Mesenchymal stem cell (in vitro differentiated cells and primary cell): Measurements from ENCODE around the gene SFRP5.

Source experiments
- DNase-seq: peaks from one replicate; pipeline ENCODE4 v3.0.0-alpha.2; 2013
- H2AFZ ChIP-seq: one replicate; pipeline ENCODE4 v1.6.1; 2013; ENCODE audit warnings: low read depth, mild to moderate bottlenecking, control low read depth, inconsistent platforms, low read length, moderate library complexity
- H2AK5ac ChIP-seq: 2 replicates; pipeline ENCODE4 v1.6.1; 2013; ENCODE audit warnings: low read length, moderate library complexity, mild to moderate bottlenecking, inconsistent platforms; ENCODE audit not compliant: severe bottlenecking
- H2BK120ac ChIP-seq: one replicate; pipeline ENCODE4 v1.6.1; 2013; ENCODE audit warnings: low read depth, mild to moderate bottlenecking, inconsistent platforms, low read length, moderate library complexity
- H2BK12ac ChIP-seq, 2 experiments: one replicate each; pipeline ENCODE4 v1.6.1; 2013; ENCODE audit warnings: inconsistent platforms in 2 of 2, low read length in 2 of 2, mild to moderate bottlenecking in 2 of 2, moderate library complexity in 2 of 2, control low read depth in 1 of 2
- H2BK15ac ChIP-seq: one replicate; pipeline ENCODE4 v1.6.1; 2013; ENCODE audit warnings: mild to moderate bottlenecking, low read depth, inconsistent platforms; ENCODE audit not compliant: poor library complexity, severe bottlenecking
- H2BK5ac ChIP-seq: 2 replicates; pipeline ENCODE4 v1.6.1; 2013; ENCODE audit warnings: low read depth, mild to moderate bottlenecking, low read length, control low read depth, inconsistent platforms; ENCODE audit not compliant: poor library complexity, severe bottlenecking
- H3K14ac ChIP-seq, 2 experiments: one replicate each; pipeline ENCODE4 v1.6.1; 2013; ENCODE audit warnings: inconsistent platforms in 2 of 2, low read length in 2 of 2, control low read depth in 1 of 2, mild to moderate bottlenecking in 1 of 2, moderate library complexity in 1 of 2
- H3K18ac ChIP-seq, 2 experiments: one replicate each; pipeline ENCODE4 v1.6.1; 2013; ENCODE audit warnings: inconsistent platforms in 2 of 2, low read length in 2 of 2, control low read depth in 1 of 2, low read depth in 1 of 2, mild to moderate bottlenecking in 1 of 2
- H3K23ac ChIP-seq, 2 experiments: one replicate each; pipeline ENCODE4 v1.6.1; 2013; ENCODE audit warnings: inconsistent platforms in 2 of 2, low read length in 2 of 2, mild to moderate bottlenecking in 2 of 2, moderate library complexity in 2 of 2, control low read depth in 1 of 2
- H3K27ac ChIP-seq: 2 replicates; pipeline ENCODE4 v1.5.1; 2013; ENCODE audit warnings: mild to moderate bottlenecking, moderate library complexity, low read length, control low read depth, inconsistent platforms; ENCODE audit not compliant: poor library complexity, severe bottlenecking
- H3K27me3 ChIP-seq, 2 experiments: 2 replicates each; pipeline versions ENCODE4 v1.6.1 to v1.7.0; 2013; ENCODE audit warnings: low read length in 2 of 2, mild to moderate bottlenecking in 2 of 2, moderate library complexity in 2 of 2, control low read depth in 1 of 2, inconsistent platforms in 1 of 2; ENCODE audit not compliant: control insufficient read depth in 1 of 2, insufficient read depth in 1 of 2
- H3K36me3 ChIP-seq, 2 experiments: 2 replicates each; pipeline versions ENCODE4 v1.6.1 to v1.7.0; 2013; ENCODE audit warnings: low read length in 2 of 2, control low read depth in 1 of 2, inconsistent platforms in 1 of 2, low read depth in 1 of 2, mild to moderate bottlenecking in 1 of 2; ENCODE audit not compliant: insufficient read depth in 2 of 2, control insufficient read depth in 1 of 2
- H3K4ac ChIP-seq, 2 experiments: one replicate each; pipeline ENCODE4 v1.6.1; 2013; ENCODE audit warnings: inconsistent platforms in 2 of 2, low read length in 2 of 2, mild to moderate bottlenecking in 2 of 2, moderate library complexity in 2 of 2, control low read depth in 1 of 2, low read depth in 1 of 2
- H3K4me1 ChIP-seq: 2 replicates; pipeline ENCODE4 v1.6.1; 2013; ENCODE audit warnings: low read depth, low read length, control low read depth; ENCODE audit not compliant: control insufficient read depth, insufficient read depth
- H3K4me2 ChIP-seq: 2 replicates; pipeline ENCODE4 v1.6.1; 2013; ENCODE audit warnings: low read length, mild to moderate bottlenecking, inconsistent platforms; ENCODE audit not compliant: poor library complexity, severe bottlenecking
- H3K4me3 ChIP-seq, 2 experiments: 2 replicates each; pipeline versions ENCODE4 v1.5.1 to v1.7.0; 2013; ENCODE audit warnings: low read length in 2 of 2, mild to moderate bottlenecking in 2 of 2, control low read depth in 1 of 2, low read depth in 1 of 2; ENCODE audit not compliant: insufficient read depth in 1 of 2
- H3K79me1 ChIP-seq: replicated peaks from 2 replicates; pipeline ENCODE4 v1.6.1; 2013; ENCODE audit warnings: mild to moderate bottlenecking, control low read depth, low read length, inconsistent platforms; ENCODE audit not compliant: poor library complexity, severe bottlenecking
- H3K9ac ChIP-seq: 2 replicates; pipeline ENCODE4 v1.7.0; 2013; ENCODE audit warnings: mild to moderate bottlenecking, low read length, moderate library complexity
- H3K9me3 ChIP-seq: 2 replicates; pipeline ENCODE4 v1.7.0; 2013; ENCODE audit warnings: mild to moderate bottlenecking, low read length; ENCODE audit not compliant: control insufficient read depth
- H4K8ac ChIP-seq: one replicate; pipeline ENCODE4 v1.6.1; 2013; ENCODE audit warnings: inconsistent platforms, mild to moderate bottlenecking, low read length, moderate library complexity
- H4K91ac ChIP-seq: one replicate; pipeline ENCODE4 v1.6.1; 2013; ENCODE audit warnings: mild to moderate bottlenecking, low read length, inconsistent platforms
- WGBS: methylation state at CpG from one replicate; pipeline ENCODE4 v1.1.7; 2013; ENCODE audit warnings: mixed read lengths; 5-methylcytosine and 5-hydroxymethylcytosine counted together

Gene SFRP5

DNA sequence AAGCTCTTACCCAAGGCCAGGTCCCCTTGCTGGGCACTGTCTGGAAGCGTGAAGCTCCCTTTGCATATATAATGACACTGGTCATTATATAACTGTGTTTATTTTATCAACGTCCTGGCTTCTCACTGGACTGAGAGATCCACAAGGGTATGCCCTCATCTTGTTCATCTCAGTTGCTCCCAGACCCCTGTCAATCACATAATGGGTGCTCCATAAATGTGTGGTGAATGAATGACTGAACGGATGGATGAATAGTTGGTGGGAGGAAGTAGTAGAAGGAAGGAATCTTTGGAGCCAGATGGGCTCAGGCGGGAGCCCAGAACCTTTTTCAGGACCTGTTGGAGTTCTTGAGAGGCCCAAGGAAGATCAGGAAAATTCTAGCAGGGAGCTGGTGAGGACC, 7.7 kb upstream of the SFRP5 start:
- Histone ChIP-seq H3K9ac (no peak overlapping the region), H3K4me2 (no peak overlapping the region), H2BK15ac (no peak overlapping the region), H3K23ac (no peak overlapping the region), H3K9me3 (no peaks in the 10 kb centered on the region), H4K8ac (no peak overlapping the region), H3K4me1 (peaks cover 20% of the 10 kb centered on the region), H3K4me3 (no peak overlapping the region), H3K79me1 (no peaks in the 10 kb centered on the region), H3K36me3 (no peaks in the 10 kb centered on the region), H3K27me3 (peaks cover 0 to 37% of the 10 kb centered on the region in 2 experiments), H2AK5ac (no peak overlapping the region), H2BK12ac (no peak overlapping the region), H2BK5ac (no peak overlapping the region), H2BK120ac (no peak overlapping the region), H3K18ac (no peak overlapping the region), H2AFZ (no peak overlapping the region), H3K4ac (no peak overlapping the region), H3K27ac (no peak overlapping the region), H4K91ac (no peak overlapping the region), H3K14ac (no peak overlapping the region)
- WGBS = 79% methylated on average over 2 of the region's 4 CpGs
- no peak for DNase-seq

DNA sequence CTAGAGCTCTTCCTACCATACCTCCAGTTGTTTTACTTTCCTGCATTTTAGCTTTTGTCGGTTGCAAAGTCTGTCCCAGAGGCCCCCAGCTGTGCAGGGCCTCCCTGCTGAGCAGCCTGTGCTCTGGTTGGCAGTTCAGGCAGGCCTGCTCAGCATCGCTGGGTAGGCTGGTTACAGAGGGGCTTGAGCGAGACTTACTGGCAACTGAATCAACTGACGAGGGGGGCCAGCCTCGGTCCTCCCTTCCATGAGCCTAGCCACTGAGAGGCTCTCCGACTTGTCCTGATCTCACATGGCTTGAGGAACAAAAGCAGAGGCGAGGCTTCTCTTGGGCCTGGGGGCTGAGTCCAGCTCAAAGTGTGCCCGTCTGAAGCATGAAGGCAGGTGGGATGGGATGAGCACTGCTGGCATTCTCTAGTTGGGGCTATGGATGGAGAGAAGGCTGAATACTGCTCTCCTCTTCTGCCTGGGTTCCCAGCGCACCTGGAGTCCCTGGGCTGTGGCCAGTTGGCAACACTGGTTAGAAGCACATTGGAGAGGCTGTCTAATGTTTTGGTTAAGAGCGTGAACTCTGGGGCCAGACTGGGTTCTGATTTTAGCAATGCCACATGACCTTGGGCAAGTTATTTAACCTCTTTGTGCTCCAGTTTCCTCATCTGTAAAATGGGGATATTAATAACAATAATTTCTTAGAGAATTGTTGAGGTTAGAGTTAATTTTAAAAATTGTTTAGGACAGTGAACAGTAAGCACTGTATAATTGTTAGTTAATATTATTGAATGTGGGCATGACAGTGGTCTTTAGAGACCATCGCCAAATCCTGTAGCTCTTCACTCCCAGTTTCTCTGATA, 6.9 kb upstream of the SFRP5 start:
- H4K91ac ChIP-seq = no peak overlapping the region
- no peak overlapping the region for H3K4me3 ChIP-seq
- H2BK15ac ChIP-seq = no peak overlapping the region
- H4K8ac ChIP-seq = peak overlapping the region; percentile 39
- 57% methylated on average over 11 of the region's 11 CpGs for WGBS
- H3K18ac ChIP-seq = no peak overlapping the region
- H3K23ac ChIP-seq = no peak overlapping the region
- no peak overlapping the region for H3K4me2 ChIP-seq
- no peak overlapping the region for H3K27ac ChIP-seq
- H3K4ac ChIP-seq = no peak overlapping the region
- no peak overlapping the region for H2AFZ ChIP-seq
- H3K27me3 ChIP-seq = peaks cover 4 to 42% of the 10 kb centered on the region in 2 experiments
- H2AK5ac ChIP-seq = no peak overlapping the region
- no peak overlapping the region for H2BK120ac ChIP-seq
- no peak overlapping the region for H3K14ac ChIP-seq
- H2BK5ac ChIP-seq = no peak overlapping the region
- no peaks in the 10 kb centered on the region for H3K36me3 ChIP-seq
- no peaks in the 10 kb centered on the region for H3K79me1 ChIP-seq
- H3K9ac ChIP-seq = no peak overlapping the region
- peaks cover 20% of the 10 kb centered on the region for H3K4me1 ChIP-seq
- H2BK12ac ChIP-seq = no peak overlapping the region
- H3K9me3 ChIP-seq = no peaks in the 10 kb centered on the region
- no peak for DNase-seq

DNA sequence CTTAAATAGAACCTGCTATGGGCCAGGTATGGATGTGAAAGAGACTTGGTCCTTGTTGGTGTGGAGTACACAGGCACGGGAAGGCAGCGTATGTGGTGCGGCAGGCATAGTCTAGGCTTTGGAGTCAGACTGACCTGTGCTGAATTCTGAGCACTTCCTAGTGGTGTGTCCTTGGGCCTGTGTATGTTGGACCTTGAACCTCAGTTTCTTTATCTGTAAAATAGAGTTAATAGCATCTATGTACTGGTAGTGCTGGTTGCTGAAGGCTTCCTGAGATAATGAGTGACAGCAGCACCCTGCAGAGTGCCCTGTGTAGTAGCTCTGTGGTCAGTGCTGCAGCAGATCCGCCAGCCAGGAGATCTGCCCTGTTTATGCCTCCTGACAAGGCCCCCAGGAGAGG, 5.3 kb upstream of the SFRP5 start:
- no peak for DNase-seq
- Histone ChIP-seq H3K18ac (no peak overlapping the region), H2AFZ (no peak overlapping the region), H2BK120ac (no peak overlapping the region), H3K36me3 (no peaks in the 10 kb centered on the region), H3K14ac (no peak overlapping the region), H3K4me1 (peaks cover 20% of the 10 kb centered on the region), H2BK15ac (no peak overlapping the region), H2BK5ac (no peak overlapping the region), H2AK5ac (no peak overlapping the region), H3K9me3 (no peaks in the 10 kb centered on the region), H3K9ac (no peak overlapping the region), H3K23ac (no peak overlapping the region), H4K91ac (no peak overlapping the region), H3K4me2 (no peak overlapping the region), H2BK12ac (no peak overlapping the region), H3K79me1 (no peaks in the 10 kb centered on the region), H4K8ac (no peak overlapping the region), H3K27ac (no peak overlapping the region), H3K4me3 (no peak overlapping the region), H3K4ac (no peak overlapping the region), H3K27me3 (peaks cover 20 to 55% of the 10 kb centered on the region in 2 experiments)
- 92% methylated on average over 4 of the region's 4 CpGs for WGBS

DNA sequence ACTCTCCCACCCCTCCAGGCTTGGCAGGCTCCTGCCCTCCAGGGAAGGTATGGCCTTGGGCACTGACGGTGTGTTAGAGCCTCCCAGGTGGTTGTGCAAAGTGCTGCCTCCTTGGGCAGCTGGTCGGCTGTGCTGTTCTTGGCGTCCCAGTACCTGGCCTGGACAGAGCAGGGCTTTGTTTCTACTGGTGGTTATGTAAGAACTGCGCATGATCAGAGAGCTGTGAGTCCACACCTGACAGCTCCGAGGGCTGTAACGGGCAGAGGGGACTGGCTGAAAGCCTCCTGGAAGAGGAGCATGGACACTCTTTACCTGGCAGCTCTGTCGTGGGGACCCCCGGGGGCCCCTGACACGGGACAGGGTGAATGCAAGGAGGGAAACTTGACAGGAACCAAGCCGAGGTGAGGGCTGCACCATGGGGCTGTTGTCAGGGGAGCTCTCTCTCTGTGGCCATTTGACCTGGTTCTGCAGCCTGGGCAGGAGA, 3.1 kb upstream of the SFRP5 start:
- Histone ChIP-seq H4K8ac (no peak overlapping the region), H2AK5ac (no peak overlapping the region), H2BK15ac (no peak overlapping the region), H2BK120ac (no peak overlapping the region), H3K36me3 (no peaks in the 10 kb centered on the region), H2AFZ (no peak overlapping the region), H4K91ac (no peak overlapping the region), H3K14ac (no peak overlapping the region), H3K4ac (no peak overlapping the region), H3K18ac (no peak overlapping the region), H3K9me3 (no peaks in the 10 kb centered on the region), H3K27me3 (peaks cover 37 to 66% of the 10 kb centered on the region in 2 experiments), H3K4me2 (no peak overlapping the region), H3K4me3 (no peak overlapping the region), H2BK12ac (no peak overlapping the region), H3K79me1 (no peaks in the 10 kb centered on the region), H3K9ac (no peak overlapping the region), H3K23ac (no peak overlapping the region), H3K27ac (no peak overlapping the region), H3K4me1 (peaks cover 20% of the 10 kb centered on the region), H2BK5ac (no peak overlapping the region)
- DNase-seq = no peak
- WGBS = 77% methylated on average over 10 of the region's 10 CpGs
